Measurements from ENCODE around the gene MICB. TPM values are rescaled to one million over a fixed set of nuclear protein-coding genes. Genes with fewer than 3 reads are reported as not detected.
"Not testable (repeated sequence)": the region's sequence is repeated elsewhere in the genome, so short reads cannot be mapped to it uniquely, and the experiment has no call there.

The MICB gene
- total RNA-seq, 1 donor from 2014 or later, result 1.1 TPM

DNA sequence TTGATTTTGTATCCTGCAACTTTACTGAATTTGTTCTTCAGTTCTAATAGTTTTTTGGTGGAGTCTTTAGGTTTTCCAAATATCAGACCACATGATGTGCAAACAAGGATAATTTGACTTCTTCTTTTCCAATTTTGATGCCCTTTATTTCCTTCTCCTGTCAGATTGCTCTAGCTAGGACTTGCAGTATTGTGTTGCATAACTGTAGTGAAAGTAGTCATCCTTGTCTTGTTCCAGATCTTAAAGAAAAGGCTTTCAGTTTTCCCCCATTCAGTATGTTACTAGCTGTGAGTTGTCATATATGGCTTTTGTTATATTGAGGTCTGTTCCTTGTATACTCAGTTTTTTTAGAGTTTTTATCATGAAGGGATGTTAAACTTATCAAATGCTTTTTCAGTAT lies 4.6 kb downstream of the MICB start:
- Histone ChIP-seq H3K4me3 (no peak overlapping the region), H3K9me3 (replicated peaks) (peaks cover 7% of the 10 kb centered on the region), H3K27ac (replicated peaks) (no peak overlapping the region), H3K27me3 (ENCODE audit: low read depth) (peaks cover 48% of the 10 kb centered on the region), H3K36me3 (peaks cover 3% of the 10 kb centered on the region), H3K4me1 (peaks cover 13% of the 10 kb centered on the region)
- DNase-seq, result no peak
- intact Hi-C loops (cut with micrococcal nuclease), result no loop called here
- TF ChIP-seq, protein P1, sequence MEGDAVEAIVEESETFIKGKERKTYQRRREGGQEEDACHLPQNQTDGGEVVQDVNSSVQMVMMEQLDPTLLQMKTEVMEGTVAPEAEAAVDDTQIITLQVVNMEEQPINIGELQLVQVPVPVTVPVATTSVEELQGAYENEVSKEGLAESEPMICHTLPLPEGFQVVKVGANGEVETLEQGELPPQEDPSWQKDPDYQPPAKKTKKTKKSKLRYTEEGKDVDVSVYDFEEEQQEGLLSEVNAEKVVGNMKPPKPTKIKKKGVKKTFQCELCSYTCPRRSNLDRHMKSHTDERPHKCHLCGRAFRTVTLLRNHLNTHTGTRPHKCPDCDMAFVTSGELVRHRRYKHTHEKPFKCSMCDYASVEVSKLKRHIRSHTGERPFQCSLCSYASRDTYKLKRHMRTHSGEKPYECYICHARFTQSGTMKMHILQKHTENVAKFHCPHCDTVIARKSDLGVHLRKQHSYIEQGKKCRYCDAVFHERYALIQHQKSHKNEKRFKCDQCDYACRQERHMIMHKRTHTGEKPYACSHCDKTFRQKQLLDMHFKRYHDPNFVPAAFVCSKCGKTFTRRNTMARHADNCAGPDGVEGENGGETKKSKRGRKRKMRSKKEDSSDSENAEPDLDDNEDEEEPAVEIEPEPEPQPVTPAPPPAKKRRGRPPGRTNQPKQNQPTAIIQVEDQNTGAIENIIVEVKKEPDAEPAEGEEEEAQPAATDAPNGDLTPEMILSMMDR (IDR thresholded peaks at IDR 0.05; ENCODE audit: borderline replicate concordance), result no peak

DNA sequence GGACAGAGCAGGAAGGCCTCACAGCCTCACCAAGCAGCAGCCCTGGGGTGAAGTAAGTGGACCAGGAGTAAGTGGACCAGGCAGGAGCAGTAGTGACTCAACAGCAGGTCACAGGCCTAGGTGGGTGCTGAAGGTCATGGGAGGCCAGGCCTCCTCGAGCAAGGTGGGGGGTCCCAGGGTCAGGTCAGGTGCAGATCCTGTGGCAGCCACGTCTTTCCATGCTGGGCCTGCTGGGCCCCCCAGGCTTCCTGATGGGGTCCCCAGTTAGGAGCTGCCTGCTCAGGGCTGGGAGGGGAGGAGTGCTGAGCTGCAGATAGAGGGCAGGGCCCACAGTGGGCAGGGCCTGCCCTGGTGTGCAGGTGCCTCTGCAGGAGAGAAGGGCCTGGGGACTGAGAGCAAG lies 11.1 kb downstream of the MICB start:
- H3K9me3 ChIP-seq (replicated peaks); H3K4me1 ChIP-seq; H3K27me3 ChIP-seq (ENCODE audit: low read depth); DNase-seq; H3K4me3 ChIP-seq; H3K36me3 ChIP-seq; intact Hi-C loops (cut with micrococcal nuclease); H3K27ac ChIP-seq (replicated peaks): not testable (repeated sequence)

DNA sequence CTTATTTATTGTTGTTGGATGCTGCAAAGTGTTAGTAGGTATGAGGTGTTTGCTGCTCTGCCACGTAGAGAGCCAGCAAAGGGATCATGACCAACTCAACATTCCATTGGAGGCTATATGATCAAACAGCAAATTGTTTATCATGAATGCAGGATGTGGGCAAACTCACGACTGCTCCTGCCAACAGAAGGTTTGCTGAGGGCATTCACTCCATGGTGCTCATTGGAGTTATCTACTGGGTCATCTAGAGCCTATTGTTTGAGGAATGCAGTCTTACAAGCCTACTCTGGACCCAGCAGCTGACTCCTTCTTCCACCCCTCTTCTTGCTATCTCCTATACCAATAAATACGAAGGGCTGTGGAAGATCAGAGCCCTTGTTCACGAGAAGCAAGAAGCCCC lies 12.1 kb downstream of the MICB start:
- intact Hi-C loops (cut with micrococcal nuclease), result no loop called here
- H3K4me1 ChIP-seq, result no peaks in the 10 kb centered on the region
- DNase-seq, result no peak
- no peaks in the 10 kb centered on the region for H3K9me3 ChIP-seq (replicated peaks)
- H3K36me3 ChIP-seq, result peaks cover 7% of the 10 kb centered on the region
- no peak overlapping the region for H3K4me3 ChIP-seq
- TF ChIP-seq, protein P1 (IDR thresholded peaks at IDR 0.05; ENCODE audit: borderline replicate concordance), result no peak
- no peak overlapping the region for H3K27ac ChIP-seq (replicated peaks)
- H3K27me3 ChIP-seq (ENCODE audit: low read depth), result peaks cover 6% of the 10 kb centered on the region

DNA sequence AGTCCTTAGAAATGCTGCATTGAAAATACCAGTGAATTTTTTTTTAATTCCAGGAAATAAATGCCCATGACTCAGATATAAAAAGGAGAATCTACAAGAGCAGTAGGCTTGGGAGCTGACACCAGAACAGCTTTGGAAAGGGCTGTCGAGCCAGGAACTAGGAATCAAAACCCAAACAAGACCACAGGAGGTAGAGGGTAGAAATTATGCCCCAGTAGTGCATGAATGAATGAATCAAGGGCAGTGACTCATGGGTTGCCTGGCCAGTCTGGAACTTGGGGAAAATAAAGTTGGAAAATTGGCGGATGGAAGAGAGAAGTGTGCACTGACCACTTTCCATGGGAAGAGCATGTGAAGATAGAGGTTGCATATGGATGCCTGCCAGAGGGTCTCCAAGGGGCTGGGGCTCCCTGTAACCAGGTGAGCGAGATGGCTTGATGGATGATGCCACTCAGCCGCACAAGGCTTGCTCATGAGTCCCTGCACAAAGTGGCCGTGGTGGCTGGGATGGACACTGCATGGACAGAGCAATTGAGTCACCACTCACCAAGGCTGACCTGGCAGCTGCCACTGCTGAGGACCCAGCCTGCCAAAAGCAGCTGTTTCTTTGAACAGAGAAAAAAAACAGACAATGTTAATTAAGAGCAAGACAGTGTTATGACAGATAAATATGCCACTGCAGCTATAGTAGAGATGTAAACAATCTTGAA lies 15.7 kb downstream of the MICB start:
- Histone ChIP-seq H3K27me3 (ENCODE audit: low read depth) (peaks cover 7% of the 10 kb centered on the region), H3K27ac (replicated peaks) (no peak overlapping the region), H3K4me1 (no peaks in the 10 kb centered on the region), H3K36me3 (peaks cover 4% of the 10 kb centered on the region), H3K4me3 (no peak overlapping the region), H3K9me3 (replicated peaks) (no peaks in the 10 kb centered on the region)
- intact Hi-C loops (cut with micrococcal nuclease), result no loop called here
- TF ChIP-seq, protein P1 (IDR thresholded peaks at IDR 0.05; ENCODE audit: borderline replicate concordance), result no peak
- no peak for DNase-seq

DNA sequence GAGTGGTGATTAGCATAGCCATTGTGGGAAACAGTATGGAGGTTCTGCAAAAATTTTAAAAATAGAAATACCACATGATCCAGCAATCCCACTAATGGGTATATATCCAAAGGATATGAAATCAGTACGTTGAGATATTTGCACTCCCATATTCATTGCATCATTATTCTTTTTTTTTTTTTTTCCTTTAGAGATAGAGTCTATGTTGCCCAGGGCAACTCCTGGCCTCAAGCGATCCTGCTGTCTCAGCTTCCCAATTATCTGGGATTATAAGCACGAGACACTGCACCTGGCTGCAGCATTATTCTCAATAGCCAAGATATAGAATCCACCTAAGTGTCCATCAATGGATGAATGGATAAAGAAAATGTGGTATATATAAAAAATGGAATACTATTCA lies 23.9 kb downstream of the MICB start:
- Histone ChIP-seq H3K27ac (replicated peaks) (no peak overlapping the region), H3K36me3 (no peaks in the 10 kb centered on the region), H3K9me3 (replicated peaks) (no peaks in the 10 kb centered on the region), H3K27me3 (ENCODE audit: low read depth) (no peaks in the 10 kb centered on the region), H3K4me1 (peaks cover 4% of the 10 kb centered on the region), H3K4me3 (no peak overlapping the region)
- TF ChIP-seq, protein P1 (IDR thresholded peaks at IDR 0.05; ENCODE audit: borderline replicate concordance), result no peak
- DNase-seq, result no peak
- intact Hi-C loops (cut with micrococcal nuclease), result no loop called here

DNA sequence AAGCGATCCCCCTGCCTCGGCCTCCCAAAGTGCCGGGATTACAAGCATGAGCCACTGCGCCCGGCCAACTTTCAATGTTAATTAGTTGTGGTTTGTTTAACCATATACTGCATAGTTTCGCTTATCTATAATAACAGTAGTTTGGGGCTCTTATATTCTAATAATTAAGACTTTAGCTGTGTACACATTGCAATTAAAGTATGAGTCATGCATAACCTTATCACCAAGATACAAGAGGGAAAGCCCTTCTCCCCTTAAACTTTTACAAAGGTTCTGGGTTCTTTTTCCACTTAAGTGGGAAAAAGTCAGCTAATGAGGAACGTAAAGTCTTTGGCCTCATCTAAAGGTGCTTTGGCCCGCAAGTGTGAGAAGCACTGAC lies 27.6 kb downstream of the MICB start:
- H3K27ac ChIP-seq (replicated peaks), result no peak overlapping the region
- no peaks in the 10 kb centered on the region for H3K9me3 ChIP-seq (replicated peaks)
- no peak for DNase-seq
- intact Hi-C loops (cut with micrococcal nuclease), result no loop called here
- peaks cover 12% of the 10 kb centered on the region for H3K36me3 ChIP-seq
- TF ChIP-seq, protein P1 (IDR thresholded peaks at IDR 0.05; ENCODE audit: borderline replicate concordance), result no peak
- H3K4me3 ChIP-seq, result no peak overlapping the region
- H3K27me3 ChIP-seq (ENCODE audit: low read depth), result no peaks in the 10 kb centered on the region
- peaks cover 9% of the 10 kb centered on the region for H3K4me1 ChIP-seq

Data from left ventricle myocardium inferior (tissue), 1 donor.